Activated CD8-positive, alpha-beta memory T cell treated with anti-CD3 and anti-CD28 coated beads, Interleukin-2, amount 50 U/mL, for 1 hour (primary cell): ENCODE measurements around the gene SDCCAG8.

Experiments used
- DNase-seq: peaks from one replicate; pipeline ENCODE4 v3.0.0-alpha.2; 2020; ENCODE audit errors: extremely low read depth

SDCCAG8 gene

GRCh38 chr1:243420016-243420945 is 164.4 kb downstream of the SDCCAG8 start:
- no peak for DNase-seq

GRCh38 chr1:243420946-243421685 is 165.3 kb downstream of the SDCCAG8 start:
- DNase-seq = no peak

- DNase-seq = no peak
Measured at GRCh38 chr1:243421784-243422183, 165.9 kb downstream of the SDCCAG8 start.

GRCh38 chr1:243422362-243422761 is 166.5 kb downstream of the SDCCAG8 start:
- DNase-seq = no peak

GRCh38 chr1:243428084-243428483 is 172.2 kb downstream of the SDCCAG8 start:
- DNase-seq = no peak

GRCh38 chr1:243428617-243429342 is 172.9 kb downstream of the SDCCAG8 start:
- no peak for DNase-seq

- DNase-seq = no peak
Measured at GRCh38 chr1:243431591-243431990, 175.8 kb downstream of the SDCCAG8 start.

GRCh38 chr1:243432136-243432535 is 176.3 kb downstream of the SDCCAG8 start:
- no peak for DNase-seq

GRCh38 chr1:243433737-243434370 is 178.0 kb downstream of the SDCCAG8 start:
- no peak for DNase-seq

- no peak for DNase-seq
Measured at GRCh38 chr1:243434594-243434993, 178.8 kb downstream of the SDCCAG8 start.

- DNase-seq = no peak
Measured at GRCh38 chr1:243435836-243436235, 180.0 kb downstream of the SDCCAG8 start.

- DNase-seq = no peak
Measured at GRCh38 chr1:243438146-243438545, 182.3 kb downstream of the SDCCAG8 start.

GRCh38 chr1:243438815-243439214 is 183.0 kb downstream of the SDCCAG8 start:
- no peak for DNase-seq

GRCh38 chr1:243440406-243440805 is 184.6 kb downstream of the SDCCAG8 start:
- no peak for DNase-seq

GRCh38 chr1:243441601-243442000 is 185.8 kb downstream of the SDCCAG8 start:
- DNase-seq = no peak

- no peak for DNase-seq
Measured at GRCh38 chr1:243443557-243443956, 187.7 kb downstream of the SDCCAG8 start.

- no peak for DNase-seq
Measured at GRCh38 chr1:243447347-243447746, 191.5 kb downstream of the SDCCAG8 start.

GRCh38 chr1:243447844-243448243 is 192.0 kb downstream of the SDCCAG8 start:
- DNase-seq = no peak

GRCh38 chr1:243449373-243449772 is 193.5 kb downstream of the SDCCAG8 start:
- DNase-seq = no peak

GRCh38 chr1:243452092-243452491 is 196.3 kb downstream of the SDCCAG8 start:
- no peak for DNase-seq

- no peak for DNase-seq
Measured at GRCh38 chr1:243454328-243454997, 198.6 kb downstream of the SDCCAG8 start.
